Stimulated activated CD4-positive, alpha-beta T cell treated with anti-CD3 and anti-CD28 coated beads, Interleukin-4, amount 100 ng/mL, for 1 hour (primary cell): ENCODE data around the gene MED20.

Experiments
- DNase-seq: peaks from one replicate; pipeline ENCODE4 v3.0.0-alpha.2; 2020

MED20 gene

DNA sequence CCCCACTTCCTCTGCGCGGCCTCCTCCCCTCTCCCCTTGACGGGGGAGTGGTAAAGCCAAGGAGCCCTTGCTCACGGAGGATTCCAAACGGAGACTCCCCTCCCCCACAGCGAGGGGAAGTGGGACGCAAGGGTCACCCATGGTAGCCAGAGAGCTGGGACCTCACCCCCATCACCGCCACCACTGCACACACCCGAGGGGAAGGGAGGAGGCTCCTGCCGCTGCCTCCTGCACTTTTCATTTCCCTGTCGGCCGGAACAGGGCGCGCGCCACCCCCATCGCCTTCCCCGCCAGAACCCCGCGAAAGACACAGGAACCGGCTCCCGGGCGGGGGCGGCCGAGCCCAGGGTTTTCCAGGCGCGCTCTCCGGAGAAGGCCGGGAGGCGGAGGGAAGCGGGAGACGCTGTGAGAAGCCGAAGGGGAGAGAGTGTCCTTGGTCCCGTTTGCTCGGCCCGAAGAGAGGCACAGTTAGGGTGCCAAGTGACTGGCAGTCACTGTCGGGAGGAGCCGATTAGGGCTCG, 19.9 kb upstream of the MED20 start:
- peak; percentile 63 for DNase-seq

DNA sequence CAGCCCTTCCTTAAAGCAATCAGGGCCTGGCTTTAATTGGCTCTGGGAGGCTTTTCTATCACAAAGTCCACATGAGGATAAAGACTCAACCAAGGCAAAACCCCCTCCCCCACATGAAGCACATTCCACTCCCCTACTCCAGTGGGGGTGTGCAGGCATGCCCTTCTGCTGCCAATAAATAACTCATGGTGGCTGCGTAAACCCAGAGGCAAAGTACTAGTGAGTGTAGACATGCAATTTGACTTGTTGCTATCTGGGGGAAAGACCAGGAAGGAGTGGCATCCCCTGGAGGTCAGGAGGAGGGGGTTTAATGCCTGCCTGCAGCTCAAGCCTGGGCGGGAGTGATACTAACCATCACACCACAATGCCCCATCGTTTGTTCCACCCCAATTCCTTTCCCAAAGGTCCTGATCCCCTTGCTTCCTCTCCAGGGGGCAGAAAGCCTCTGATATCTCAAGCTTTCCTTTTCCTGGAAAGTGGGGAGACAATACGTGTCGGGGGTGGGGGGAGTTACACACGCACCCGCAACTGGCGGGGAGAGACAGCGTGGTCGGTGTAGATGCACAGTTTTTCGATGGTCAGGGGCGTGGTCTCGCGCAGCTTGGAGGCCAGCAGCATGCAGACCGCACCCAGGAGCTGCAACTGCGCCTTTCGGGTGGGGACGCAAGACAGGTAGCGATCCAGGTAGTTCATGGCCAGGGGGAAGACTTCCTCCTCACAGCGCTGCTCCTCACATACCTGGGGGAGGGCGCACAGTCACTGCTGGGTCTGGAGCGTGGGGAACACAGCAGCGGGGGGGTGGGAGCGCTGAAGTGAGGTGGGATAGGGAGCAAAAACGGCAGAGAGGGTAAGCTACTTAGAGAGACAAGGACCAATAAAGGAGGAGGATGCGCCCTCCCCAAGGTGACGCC, 19.2 kb upstream of the MED20 start:
- DNase-seq: peak; percentile 45

DNA sequence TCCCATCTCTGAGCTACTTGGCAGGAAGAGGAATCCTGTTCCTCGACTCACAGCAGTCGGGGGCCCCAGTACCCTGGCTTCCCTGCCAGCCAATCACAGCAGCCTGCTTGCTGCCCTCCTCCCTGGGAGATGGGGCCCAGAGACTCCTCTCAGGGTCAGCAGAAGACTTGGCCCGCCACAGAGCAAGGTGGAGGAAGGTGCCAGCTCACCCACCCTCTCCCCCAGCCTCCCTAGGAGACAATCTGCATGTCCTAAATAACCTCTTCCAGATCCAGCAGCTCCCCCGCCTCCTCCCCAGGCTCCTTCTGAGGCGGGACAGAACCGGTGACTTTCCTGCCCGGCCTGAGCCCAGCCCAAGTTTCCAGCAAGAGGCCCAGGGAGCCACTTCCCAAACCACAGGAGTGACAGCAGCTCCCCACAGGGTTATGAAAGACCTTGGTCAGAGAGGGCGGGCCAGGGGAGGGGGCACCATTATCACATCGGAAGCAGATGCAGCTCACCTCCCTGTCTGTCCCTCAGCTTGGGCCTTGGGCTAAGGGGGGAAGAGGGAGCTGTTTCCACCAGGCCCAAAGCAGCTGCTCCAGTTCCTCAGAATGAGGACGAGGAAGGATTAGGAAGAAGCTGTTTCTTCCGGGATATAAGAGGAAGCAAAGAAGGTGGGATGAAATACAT, 18.4 kb upstream of the MED20 start:
- peak; percentile 25 for DNase-seq

DNA sequence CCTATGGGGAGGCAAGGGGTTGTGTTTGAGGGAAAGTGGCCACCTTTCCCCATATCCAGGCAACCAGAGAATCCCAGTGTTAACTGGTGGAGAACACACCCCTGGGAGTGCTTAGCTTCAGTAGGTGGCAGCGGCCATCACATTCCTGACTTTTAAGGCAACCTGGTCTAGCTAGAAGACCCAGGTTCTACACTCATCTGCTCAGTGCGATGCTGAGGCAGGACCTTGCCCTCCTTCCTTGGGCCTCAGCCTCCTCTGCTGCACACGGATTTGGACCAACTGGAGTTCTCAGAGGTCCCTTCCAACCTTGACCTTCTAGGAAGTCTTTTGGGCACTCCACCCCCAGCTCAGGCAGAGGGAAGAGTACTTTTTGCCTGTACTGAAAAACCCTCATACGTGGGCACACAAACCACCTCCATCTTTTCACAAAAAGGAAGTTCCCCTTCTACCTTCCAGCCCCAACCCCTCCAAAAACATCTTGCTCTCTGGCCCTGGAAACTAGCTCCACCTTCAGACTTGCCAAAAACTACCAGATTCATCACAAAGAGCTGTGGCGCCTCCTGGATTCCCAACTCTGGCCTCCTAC, 17.7 kb upstream of the MED20 start:
- no peak for DNase-seq

DNA sequence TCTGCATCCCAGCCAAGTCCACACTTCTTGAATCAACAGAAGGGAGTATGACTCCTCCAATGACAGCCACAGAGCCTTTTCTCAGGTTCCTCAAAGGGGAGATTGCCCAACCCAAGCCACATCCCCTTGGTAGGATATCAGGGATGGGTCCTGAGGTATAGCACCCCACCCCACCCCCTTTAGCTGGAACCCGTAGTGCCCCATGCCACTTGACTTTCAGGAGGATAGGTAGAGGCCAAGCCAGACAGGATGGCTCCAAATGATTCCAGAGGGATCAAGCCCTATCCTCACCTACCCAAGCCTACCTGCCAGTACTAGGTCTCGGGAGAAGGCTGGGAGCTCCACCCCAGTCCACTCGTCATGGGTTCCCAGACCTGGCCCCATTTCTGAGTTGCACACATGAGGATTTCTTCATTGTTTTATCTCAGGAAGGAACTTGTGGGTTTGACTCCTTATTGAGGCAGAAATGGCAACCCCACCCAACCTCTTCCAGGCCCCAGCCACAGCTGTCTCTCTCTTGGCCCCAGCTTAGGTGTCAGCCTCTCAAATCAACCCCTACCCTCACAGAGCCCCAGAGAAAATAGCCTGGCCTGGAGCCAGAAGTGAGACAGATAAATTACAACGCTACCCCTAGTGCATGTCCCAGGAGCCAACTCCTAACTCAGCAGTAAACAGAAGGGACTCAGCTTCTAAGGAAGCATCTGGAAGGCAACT, 17.1 kb upstream of the MED20 start:
- no peak for DNase-seq

DNA sequence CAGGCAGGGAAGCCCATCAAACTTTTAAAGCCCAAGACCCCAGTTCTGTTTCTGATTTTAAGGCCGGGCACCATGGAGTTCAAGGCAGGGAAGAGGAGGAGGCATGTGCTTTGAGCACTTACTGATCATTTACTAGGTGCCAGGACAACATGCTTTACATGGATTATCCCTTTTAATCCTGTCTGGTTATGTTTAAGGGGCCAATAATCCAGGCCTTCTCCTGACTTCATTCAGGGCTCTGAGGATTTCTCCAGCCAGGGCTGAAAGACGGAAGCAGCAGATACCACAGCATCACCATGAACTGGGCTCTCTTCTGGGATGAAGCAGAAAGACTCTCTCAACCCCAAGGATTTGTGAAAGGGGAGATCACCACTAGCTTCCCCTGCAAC, 16.5 kb upstream of the MED20 start:
- DNase-seq: no peak

DNA sequence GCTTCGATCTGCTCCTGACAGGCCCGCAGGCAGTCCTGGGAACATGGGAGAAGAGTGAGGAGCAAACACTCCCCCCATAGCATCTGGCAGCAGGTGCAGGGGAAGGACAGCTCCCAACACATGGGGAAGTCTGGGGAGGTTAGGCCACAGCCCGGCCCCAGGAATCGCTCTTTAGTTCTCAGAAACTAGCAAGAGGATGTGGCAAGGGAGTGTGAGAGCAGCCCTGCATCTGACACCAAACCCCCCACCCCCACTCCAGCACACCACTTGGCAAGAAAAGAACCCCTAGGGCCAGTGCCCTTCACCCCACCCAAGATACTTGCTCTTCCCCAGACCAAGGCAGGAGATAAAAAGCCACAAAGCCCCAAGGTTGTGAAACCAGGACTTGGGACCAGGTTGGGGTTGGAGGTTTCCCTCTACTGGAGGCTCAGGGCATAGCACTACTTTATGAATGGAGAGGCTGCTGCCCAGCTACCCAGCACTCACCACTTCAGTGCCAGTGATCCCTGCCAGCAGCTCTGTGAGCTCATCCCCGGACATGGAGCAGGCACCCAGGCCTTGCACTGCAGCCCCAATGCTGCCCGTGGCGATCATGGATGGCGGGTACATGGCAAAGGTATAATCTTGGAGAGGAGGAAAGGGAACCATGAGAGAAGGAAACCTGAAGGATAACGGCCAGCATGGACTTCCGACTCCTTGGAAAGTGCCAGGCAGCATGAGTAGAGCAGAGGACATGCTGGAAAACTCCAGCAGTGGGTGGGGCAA, 15.3 kb upstream of the MED20 start:
- peak; percentile 53 for DNase-seq

DNA sequence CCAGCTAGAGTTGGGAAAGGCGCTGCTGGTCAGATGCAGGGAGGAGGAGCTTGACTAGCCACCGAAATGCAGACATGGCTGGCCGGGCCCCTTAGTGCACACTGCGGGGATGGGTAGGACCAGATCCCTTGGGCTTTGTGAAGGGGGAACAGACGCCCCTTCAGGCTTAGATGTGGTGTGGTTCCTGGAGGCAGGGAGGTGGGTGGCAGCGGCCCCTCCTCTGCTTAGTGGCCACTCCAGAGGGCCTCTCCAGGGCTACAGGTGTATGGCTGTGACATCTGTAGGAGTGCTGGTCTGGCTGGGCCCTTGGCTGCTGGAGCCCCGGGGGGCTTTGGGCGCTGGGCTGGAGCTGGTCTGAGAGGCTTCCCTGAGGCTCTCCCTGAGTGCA, 14.7 kb upstream of the MED20 start:
- DNase-seq: no peak

DNA sequence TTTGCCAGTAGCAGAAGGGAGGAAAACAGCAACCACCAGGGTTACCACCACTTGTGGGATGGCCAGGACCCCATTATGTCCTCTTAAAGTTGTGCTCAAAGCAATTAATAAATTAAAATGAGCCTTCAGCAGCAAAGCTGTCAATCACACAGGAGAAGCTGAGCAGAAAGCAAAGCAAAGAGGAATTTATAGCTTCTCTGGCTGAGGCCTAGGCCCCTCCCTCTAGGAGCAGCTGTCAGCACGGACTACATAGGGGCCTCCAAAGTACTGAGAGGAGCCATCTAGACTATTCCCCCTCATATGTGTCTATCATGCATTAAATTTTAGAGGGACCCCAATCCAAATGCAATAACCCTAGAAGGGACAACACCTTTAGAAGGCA, 14.2 kb upstream of the MED20 start:
- no peak for DNase-seq

DNA sequence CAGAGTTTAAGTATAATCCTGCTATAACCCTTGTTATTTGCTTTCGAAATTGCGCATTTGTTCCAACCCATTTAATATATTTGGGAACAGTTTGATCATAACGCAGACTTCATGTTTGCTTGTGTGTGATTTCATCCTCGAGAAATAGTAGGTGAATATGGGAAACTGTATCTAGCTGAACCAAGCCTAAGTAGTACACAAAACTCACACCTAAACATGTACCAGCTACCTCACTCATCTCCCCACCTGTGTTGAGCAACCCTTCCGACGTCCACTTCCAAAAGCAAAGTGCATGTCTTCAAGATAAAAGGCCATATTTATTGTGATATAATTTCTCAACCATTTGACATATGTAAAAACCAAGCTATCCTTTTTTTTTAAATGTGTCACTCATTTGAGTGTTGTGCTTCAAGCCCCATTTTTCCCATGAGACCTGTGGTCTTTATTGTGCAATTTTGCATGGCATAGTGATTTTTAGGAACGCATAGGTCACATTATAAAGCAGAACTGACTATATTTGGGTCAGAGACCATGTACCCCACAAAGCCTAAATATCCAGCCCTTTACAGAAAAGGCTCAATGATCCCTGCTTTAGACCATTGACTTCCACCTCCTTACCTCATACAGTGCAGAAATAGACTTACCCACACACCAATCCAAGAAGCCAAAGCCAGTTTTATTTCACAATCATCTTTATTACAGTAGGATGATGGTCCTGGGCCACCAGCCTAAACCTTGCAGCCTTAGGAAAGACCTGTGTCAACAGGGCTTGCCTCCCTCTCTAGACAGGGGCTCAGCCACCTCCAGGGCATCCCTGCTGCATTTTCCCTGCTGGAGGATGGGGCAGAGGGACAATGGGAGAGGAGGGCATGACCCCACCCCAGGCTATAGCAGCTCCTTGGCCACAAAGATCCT, 13.6 kb upstream of the MED20 start:
- no peak for DNase-seq

DNA sequence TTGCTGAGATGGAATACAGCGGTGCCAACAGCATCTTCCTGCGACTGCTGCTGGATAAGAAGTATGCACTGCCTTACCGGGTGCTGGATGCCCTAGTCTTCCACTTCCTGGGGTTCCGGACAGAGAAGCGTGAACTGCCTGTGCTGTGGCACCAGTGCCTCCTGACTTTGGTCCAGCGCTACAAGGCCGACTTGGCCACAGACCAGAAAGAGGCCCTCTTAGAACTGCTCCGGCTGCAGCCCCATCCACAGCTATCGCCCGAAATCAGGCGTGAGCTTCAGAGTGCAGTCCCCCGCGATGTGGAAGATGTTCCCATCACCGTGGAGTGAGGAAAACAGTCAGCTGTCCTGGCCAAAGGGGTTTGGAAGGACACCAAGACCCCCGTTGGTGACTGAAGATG, 11.4 kb upstream of the MED20 start:
- no peak for DNase-seq

DNA sequence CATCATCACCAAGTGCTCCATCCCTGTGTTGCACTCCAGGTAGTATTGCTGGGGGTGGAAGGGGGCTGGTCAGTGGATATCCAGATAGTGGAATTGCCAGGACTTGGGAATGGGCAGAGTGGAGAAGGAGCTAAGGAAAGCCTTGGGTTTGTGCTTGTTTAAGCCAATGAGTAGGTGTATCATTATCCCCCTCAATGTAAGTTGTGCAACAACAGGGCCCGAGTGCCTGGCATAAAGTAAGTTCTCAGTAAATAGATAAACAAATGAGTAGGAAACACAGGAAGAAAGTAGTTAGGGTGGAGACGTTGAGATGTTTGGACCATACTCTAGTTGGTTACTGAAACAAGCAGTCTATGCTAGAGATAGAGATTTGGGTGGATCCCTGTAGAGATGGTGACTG, 10.9 kb upstream of the MED20 start:
- no peak for DNase-seq

DNA sequence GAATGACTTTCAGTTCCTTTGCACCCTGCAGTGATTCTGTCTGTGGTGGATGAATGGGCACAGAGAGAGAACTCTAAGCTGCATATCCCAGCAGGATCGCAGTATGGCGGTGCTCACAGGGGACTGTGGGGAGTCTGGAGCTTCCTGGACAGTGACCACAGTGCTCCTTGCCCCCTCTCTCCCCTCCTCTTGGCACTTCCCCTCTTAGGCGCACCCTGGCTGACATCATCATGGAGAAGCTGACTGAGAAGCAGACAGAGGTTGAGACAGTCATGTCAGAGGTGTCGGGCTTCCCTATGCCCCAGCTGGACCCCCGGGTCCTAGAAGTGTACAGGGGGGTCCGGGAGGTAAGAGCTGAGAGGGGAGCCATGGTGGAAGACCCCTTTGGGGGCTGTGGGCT, 9.0 kb upstream of the MED20 start:
- DNase-seq: no peak

DNA sequence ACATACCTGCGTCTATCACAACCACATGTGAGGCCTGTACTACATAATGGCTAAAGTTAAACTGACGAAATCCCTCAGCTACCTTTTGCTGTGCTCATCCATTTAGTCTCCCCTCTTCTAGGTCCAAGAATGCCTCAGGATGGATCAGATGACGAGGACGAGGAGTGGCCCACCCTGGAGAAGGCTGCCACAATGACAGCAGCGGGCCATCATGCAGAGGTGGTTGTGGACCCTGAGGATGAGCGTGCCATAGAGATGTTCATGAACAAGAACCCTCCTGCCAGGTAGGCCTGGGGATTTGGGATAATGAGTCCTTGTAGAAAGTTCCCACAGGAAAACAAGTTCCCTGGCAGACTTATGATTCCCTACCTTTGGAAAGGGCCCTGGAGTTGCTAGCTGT, 6.3 kb upstream of the MED20 start:
- no peak for DNase-seq

DNA sequence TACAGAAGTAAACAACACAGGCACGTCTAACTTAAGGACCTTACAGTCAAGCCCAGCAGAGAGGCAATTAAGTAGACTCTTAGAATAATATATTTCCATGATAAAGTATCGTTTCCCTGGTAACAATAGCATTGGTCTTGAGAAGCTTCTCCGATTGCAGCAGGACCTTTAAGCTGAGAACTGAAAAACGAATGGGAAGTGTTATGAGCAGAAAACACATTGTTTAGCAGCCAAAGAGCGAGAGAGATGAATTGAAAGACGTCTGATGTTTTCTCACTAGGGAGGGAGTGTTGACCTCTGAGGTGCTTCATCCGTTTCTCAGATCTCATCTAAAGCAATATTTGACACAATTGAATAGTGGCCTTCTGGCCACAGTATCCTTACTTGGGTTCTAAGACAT, 1.2 kb upstream of the MED20 start:
- no peak for DNase-seq

DNA sequence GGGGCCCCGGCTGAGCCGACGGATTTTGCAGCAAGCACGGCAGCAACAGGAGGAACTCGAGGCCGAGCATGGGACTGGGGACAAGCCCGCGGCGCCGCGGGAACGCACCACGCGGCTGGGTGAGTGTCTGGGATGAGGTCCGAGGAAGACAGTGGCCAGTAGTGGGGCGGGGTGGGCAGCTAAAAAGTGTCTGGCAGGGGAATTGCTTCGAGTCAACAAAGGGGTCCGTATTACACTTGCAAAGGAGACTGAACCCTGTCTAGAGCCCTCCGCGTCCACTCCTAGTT, 716 bp upstream of the MED20 start:
- DNase-seq: no peak

DNA sequence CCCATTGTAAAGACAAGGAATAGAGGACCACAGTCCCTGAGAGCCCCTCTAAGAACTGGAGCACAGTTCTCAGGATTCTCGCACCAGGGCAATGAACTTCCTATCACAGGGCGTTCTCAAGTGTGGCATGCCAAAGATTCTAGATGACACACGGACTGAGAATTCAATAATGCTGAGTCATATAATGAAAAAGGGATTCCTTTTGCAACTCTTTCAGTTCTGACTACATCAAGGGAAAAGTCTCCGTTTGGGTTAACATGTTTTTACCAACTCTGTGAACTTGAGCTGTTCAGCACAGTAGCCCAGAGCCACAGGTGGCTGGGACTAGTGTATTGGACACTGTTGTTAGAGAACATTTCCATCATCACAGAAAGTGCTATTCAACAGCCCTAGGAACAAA, 3.4 kb downstream of the MED20 start:
- no peak for DNase-seq

DNA sequence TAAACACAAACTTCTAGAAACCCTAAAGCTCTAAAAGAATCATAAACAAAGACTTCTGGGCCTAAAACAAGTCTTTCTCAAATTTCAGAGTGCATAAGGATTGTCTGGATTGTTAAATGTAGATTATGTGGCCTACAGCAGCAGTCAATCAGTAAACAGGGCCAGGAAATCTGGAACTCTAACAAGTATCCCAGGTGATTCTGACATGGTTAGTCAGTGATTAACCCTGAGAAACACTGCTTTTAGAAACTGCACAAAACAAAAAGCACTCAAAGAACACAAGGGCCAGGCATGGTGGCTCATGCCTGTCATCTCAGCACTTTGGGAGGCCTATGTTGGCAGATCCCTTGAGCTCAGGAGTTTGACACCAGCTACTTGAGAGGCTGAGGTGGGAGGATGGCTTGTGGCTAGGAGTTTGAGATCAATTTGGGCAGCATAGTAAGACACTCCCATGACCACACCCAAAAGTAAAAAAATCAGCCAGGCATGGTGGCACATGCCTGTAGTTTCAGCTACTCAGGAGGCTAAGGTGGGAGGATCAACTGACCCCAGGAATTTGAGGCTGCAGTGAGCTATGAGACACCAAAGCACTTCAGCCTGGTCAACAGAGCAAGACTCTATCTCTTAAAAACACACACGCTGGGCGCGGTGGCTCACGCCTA, 5.9 kb downstream of the MED20 start:
- no peak for DNase-seq

DNA sequence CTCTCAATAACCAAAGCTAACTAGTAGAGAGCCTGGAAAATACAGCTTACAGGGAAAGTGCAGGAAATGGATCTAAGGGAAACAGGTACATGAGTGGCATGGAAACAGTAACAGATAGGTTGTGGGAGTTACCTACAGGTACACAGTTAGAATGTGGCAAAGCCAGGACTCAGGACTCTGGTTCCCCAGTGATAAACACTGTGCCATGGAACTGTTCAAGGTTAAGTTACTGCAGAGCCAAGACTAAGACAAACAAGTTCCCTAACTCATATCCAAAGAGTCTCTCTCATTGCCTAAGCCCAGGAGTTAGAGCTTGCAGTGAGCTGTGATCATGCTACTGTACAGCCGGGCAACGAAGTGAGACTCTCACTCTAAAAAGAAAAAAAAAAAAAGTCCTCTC, 6.6 kb downstream of the MED20 start:
- DNase-seq: no peak

DNA sequence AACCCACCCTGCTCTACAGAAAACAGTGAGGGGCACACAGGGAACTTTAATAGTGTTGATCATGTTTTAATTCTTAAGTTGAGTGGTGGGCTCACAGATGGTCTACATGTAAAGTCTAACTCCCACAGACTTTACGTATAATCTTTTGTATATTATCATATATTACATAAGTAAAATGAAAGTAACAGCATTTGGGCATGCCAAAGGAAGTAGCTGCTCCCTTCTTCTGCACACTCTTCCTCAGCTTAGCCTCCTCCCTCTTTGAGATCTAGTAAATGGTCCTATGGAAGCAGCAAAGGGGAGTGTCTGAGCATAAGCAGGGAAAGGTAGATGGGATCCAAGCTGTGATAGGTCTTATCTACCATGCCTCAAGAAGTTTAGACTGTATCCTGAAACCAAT, 11.2 kb downstream of the MED20 start:
- no peak for DNase-seq

DNA sequence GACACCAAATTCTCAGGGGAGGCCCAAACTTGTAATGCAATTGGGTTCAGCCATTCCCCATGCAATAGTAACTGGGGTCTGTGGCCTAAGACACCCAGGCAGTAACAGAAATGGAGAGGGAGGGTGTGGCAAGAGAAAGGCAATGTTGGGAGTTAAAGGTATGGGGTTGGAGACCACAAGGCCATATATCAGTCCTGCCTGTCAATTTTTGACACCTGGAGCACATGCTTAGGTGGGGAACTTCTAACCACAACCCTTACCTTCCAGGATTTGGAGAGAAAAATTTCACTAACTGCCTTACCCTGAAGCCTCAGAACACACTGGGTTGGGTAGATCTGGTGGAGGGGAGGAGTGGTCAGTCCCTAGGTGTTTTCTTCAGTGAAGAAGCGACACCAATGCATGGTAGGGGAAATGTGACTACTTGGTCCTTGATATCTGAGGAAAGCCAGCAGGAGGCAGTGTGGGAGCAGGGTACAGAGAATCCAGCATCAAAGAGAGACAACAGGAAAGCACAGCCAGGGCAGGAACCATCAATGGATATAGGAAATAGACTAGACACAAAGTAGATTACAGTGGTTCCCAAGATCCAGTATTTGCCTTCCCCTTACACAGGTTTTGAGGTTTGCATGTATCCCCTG, 18.9 kb downstream of the MED20 start:
- DNase-seq: peak; percentile 56
